Dermis blood vessel endothelial cell (primary cell): ENCODE measurements around the gene OR8U1. TPM values are rescaled to one million over a fixed set of nuclear protein-coding genes. Genes with fewer than 3 reads are reported as not detected.
"Not testable (repeated sequence)": the region's sequence is repeated elsewhere in the genome, so short reads cannot be mapped to it uniquely, and the experiment has no call there.

Experiments used
- DNase-seq: peaks from one replicate; pipeline ENCODE4 v3.0.0; 2010
- total RNA-seq: library from RNA; depleted of rRNA; stranded (reverse); fragments of >200 nt; gene quantifications from 2 replicates; pipeline ENCODE4 v1.2.3, GENCODE V29; 2014

Gene OR8U1
- not detected in 2 replicates for total RNA-seq

DNA sequence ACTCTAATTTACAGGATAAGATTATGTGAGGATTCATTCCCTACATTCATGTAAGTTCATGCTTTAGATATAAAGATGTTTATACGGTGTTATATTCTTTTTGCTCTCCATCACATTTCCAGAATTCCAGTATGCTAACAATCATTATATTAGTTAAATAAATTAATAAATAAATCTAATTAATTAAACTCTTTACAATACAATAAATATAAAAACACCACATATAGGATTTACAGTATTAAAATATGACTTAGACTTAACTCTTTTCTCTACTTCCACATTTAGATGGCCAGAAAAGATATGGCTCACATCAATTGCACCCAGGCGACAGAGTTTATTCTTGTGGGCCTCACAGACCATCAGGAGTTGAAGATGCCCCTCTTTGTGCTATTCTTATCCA, at the start of gene OR8U1:
OR8U1 (plus strand) TSS at position 301 of the 400 bp plus-strand sequence; CDS start at position 301, 0 bp downstream.
- DNase-seq: no peak

DNA sequence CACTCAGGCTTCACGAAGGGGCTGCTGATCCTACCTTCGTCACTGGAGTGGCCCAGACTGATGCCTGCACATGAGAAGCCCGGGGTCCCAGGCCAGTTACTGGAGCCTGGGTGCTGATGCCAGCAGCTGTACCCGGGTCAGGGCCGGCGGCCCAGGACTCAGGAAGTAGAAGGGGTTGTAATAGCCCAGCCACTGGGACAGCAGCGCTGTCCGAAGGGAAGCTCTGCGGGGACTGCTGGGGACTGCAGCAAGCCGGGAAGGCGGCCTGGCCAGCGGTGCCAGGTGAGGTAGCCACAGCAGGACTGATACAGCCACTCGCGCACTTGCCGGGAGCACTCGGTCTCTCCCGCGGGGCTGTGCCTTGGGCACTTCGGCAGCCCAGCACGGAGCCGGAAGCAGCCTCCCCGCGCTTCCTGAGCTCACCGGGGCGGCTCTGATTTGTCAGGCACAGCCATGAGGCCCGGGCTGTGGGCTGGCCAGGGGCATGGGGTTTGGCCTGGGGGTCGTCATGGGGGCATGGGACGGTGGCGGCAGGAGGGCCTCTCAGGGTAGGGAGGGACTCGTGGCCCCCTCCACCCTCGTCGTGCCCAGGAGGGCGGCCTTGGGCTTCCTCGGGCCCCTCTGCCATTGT, 43.4 kb upstream of the OR8U1 start:
- no peak for DNase-seq

DNA sequence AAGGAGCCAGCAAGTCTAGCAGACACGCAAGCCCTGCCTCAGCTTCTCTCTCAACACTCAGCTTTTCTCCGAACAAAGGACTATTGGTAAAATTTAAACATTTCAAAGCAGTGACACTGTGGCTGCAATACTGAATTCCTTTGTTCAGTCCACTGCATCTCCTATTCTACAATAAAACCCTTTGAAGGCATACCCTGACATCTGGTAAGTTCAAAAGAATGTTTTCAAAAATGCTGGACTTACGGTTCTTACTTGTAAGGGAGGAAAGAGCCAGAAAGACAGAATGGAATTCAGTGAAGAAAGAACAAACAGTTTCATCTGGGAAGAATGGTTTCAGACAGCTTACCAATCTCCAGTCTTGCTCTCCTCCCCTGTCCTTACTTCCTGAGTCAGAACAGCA, 42.3 kb upstream of the OR8U1 start:
- no peak for DNase-seq

DNA sequence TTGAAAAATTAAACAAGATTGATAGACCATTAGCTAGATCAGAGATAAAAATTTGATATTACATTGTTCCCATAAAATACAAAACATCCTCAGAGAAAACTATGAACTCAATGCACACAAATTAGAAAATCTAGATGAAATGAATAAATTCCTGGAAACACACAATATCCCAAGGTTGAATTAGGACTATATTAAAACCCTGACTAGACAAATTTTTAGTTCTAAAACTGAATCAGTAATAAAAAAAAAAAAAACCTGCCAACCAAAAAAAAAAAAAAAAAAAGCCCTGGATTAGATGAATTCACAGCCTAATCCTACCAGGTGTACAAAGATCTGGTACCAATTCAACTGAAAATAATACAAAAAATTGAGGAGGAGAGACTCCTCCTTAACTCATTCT, 35.1 kb upstream of the OR8U1 start:
- DNase-seq: no peak

DNA sequence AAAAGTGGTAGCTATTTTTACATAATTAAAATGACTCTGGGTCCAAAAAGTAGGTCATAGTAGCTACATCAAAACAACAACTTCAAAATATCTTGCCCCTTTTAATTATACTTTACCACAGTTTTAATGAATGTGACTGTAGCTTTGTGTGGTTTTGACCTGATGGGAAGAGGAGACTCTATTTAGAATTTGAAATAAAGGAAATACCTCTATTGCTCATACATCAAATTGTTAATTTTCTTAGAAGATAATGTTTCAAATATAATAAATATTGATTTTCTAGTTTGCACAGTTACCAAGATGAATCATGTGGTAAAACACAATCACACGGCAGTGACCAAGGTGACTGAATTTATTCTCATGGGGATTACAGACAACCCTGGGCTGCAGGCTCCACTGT, 29.7 kb upstream of the OR8U1 start, which contains the start of gene OR8K1:
OR8K1 (plus strand) TSS at position 301 of the 400 bp plus-strand sequence; CDS start at position 301, 0 bp downstream.
- no peak for DNase-seq

DNA sequence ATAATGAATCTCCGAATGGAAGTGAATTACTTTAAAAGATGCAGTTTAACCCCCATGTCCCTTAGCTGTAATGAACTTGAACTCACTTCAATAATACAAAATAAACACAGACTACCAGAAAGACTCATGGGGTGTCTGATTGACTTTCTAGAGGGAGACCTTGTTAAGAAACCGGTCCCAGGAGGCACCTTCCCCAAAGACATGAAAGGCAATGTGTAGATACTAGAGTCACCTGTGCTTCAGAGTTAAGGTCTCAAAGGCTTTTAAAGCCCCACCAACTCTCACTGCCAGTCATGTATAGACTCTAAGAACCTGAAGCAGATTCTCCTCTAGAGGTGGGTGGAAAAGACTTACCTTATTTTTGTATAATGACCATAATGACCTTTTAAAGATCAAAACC, 21.4 kb upstream of the OR8U1 start, which contains the start of gene OR8J1:
OR8J1 (plus strand) TSS at position 301 of the 400 bp plus-strand sequence. CDS start 5,956 bp downstream, outside the sequence.
- no peak for DNase-seq

DNA sequence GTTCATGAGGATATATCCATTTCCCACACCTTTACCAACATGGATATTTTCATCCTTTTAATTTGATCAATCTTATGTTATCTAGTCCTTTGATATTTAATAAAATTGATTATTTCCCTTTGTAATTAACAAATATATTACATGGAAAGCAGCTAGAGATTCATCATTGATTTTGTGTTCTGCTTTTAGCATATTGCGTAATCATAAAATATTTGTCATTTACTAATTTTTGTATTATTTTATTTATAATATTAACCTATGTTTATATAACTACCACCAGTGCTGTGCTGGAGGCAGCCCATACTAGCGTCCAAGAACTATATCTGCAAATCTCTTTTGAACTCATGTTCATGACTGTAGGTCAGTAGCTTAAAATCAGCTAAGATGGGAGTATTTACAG, 4.7 kb downstream of the OR8U1 start:
- DNase-seq: no peak

DNA sequence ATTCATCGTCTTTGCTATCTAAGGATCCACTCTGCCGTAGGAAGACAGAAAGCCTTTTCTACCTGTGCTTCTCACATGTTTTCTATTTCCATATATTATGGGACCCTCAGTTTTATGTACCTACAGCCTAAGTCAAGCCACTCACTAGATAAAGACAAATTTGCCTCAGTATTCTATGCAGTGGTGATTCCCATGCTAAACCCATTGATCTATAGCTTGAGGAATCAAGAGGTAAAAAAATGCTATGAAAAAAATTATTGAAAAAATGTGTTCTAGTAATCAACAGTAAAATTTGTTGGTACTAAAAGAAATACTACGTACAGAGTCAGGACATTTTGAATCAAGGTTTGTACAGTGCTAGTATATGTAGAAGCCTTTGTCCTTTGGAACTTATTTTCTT, 19.0 kb downstream of the OR8U1 start:
- no peak for DNase-seq

DNA sequence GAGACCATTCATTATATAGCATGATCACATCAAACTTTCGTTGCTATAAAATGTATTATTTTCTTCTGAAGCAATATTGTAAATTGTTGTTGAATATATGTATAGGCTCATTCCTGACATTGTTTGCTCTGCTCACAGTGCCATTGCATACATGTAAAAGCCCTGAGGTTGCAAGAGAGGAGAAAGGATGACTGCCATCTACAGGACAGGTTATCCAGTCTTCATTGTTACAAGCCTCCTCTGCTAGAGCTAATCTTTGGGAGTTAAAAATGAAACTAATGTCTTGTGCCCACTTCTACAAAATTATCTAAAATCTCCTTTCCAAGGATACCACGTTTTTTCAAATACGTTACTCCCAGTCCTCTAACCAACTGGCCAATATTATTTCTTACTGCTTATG, 20.6 kb downstream of the OR8U1 start:
- no peak for DNase-seq

DNA sequence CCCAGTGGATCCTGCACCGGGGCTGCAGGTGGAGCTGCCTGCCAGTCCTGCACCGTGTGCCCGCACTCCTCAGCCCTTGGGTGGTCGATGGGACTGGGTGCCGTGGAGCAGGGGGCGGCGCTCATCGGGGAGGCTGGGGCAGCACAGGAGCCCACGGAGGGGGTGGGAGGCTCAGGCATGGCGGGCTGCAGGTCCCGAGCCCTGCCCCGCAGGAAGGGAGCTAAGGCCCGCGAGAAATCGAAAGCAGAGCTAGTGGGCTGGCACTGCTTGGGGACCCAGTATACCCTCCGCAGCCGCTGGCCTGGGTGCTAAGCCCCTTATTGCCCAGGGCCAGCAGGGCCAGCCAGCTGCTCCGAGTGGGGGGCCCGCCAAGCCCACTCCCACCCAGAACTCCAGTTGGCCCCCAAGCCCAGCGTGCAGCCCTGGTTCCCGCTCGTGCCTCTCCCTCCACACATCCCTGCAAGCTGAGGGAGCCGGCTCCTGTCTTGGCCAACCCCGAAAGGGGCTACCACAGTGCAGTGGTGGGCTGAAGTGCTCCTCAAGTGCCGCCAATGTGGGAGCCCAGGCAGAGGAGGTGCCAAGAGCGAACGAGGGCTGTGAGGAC, 26.5 kb downstream of the OR8U1 start:
- DNase-seq: not testable (repeated sequence)

DNA sequence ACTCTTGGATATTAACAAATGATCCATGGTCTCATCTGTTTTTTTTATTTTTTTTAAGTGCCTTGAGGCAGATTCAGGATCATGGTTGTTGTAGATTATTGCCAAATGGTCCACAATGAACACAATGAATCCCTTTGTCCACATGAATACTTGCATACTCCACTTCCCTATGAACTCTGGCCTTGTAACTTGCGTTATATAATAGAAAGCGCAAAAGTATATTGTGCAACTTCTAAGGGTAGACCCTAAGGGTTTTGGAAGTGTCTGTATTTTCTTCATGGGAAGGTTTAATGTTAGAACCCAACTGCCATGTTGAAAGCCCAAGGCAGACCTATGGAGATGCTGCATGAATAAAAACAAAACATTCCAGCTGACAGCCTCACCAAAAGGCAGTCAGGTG, 29.0 kb downstream of the OR8U1 start:
- DNase-seq: no peak

DNA sequence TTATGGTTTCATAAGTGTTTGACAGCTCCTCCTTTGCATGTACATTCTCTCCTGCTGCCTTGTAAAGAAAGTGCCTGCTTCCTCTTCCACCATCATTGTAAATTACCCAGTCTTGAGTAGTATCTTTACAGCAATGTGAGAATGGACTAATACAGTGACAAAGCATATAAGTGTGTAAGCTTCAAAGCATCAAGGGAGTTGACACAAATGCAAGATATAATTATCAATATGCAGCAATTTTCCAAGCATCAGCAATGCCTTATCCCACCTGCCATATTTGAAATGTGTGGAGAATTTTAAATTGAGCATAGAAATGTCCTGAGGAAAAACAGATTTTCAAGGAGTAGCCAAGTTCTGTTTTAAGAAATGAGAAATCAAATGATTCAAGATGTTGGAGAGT, 35.4 kb downstream of the OR8U1 start:
- DNase-seq: no peak

DNA sequence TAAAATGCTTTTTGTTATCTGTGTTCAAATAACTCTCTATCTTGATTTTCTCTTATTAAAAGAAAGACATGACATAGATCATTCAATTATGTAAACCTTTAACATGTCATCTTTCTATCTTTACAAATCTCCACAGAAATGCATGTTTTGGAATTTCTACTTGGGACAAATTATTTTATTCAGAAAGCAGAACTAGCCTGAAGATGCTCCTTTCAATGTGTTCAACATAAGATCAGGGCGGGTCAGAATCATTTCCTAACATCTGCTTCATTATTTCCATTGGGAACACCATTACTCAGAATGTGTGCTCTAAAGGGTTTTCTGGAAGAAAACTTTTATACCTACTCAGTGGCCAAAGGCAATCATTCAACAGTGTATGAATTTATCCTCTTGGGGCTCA, 37.0 kb downstream of the OR8U1 start, which contains the start of gene OR5AL1:
OR5AL1 (plus strand) TSS at position 301 of the 400 bp plus-strand sequence.
- no peak for DNase-seq

Other genes starting within 250 kb of the OR8U1 start
- not detected in 2 replicates for gene OR8J3, start 235.4 kb upstream of the OR8U1 start, total RNA-seq
- not detected in 2 replicates for gene OR8K5, start 215.3 kb upstream of the OR8U1 start, total RNA-seq
- gene OR5J2, start 199.0 kb upstream of the OR8U1 start, total RNA-seq: not detected in 2 replicates
- gene OR5T2, start 141.4 kb upstream of the OR8U1 start, total RNA-seq: not detected in 2 replicates
- not detected in 2 replicates for gene OR5T3, start 123.4 kb upstream of the OR8U1 start, total RNA-seq
- not detected in 2 replicates for gene OR5T1, start 101.5 kb upstream of the OR8U1 start, total RNA-seq
- gene OR8H1, start 83.4 kb upstream of the OR8U1 start, total RNA-seq: not detected in 2 replicates
- not detected in 2 replicates for gene OR8K3, start 60.5 kb upstream of the OR8U1 start, total RNA-seq
- gene OR8K1, start 29.6 kb upstream of the OR8U1 start, total RNA-seq: not detected in 2 replicates
- not detected in 2 replicates for gene OR8J1, start 21.3 kb upstream of the OR8U1 start, total RNA-seq
- not detected in 2 replicates for gene OR5AL1, start 37.1 kb downstream of the OR8U1 start, total RNA-seq
- gene OR5M3, start 97.7 kb downstream of the OR8U1 start, total RNA-seq: not detected in 2 replicates
- gene OR5M8, start 115.7 kb downstream of the OR8U1 start, total RNA-seq: not detected in 2 replicates
- gene OR5M11, start 167.6 kb downstream of the OR8U1 start, total RNA-seq: not detected in 2 replicates
- gene OR5M10, start 202.1 kb downstream of the OR8U1 start, total RNA-seq: not detected in 2 replicates
- not detected in 2 replicates for gene OR5M1, start 239.2 kb downstream of the OR8U1 start, total RNA-seq